HG02981 (cell line): Measurements from ENCODE around the gene SERAC1.
"Not testable (repeated sequence)": the region's sequence is repeated elsewhere in the genome, so short reads cannot be mapped to it uniquely, and the experiment has no call there.

Experiments
- ATAC-seq: cut with Tn5 transposase; IDR thresholded peaks from one replicate; pipeline ENCODE4 v1.9.1; 2021; ENCODE audit warnings: mild to moderate bottlenecking, moderate library complexity; ENCODE audit not compliant: unreplicated experiment

The SERAC1 gene

DNA sequence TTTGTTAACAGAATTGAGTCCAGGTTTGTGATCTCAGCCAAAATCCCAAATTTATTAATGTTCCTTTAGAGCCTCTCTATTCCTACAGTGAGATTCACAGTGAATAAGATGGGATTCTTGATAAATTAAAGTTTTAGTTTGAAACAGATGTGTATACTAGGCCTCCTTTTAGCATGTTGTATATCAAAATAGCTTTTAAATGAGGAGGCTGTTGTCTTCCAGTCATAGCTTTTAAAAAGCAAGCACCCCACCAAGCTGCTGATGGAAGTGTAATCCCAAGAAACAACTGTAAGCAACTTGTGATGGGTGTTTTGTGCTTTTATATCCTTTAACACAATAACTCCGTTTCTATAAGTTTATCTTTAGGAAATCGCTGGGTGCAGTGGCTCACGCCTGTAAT is 7.0 kb upstream of the SERAC1 start:
- ATAC-seq, result no peak

DNA sequence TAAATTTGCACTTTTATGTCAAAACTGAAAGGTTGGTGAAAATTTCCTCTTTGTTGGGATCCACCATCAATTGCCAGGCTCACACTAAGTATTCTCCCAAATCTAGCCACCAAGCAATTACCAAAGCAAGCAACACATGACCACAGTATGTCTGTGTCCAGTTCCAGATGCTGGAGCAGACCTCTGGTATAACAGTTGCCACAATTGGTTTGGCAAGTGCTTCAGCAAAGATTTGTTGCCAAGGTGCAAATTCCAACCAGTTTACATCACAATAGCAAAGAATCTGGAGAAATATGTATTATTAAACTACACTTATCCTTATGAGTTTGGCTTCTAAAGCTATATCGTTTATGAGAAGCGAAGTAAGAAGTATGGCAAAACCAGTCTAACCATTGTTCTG is 6.5 kb upstream of the SERAC1 start:
- no peak for ATAC-seq

DNA sequence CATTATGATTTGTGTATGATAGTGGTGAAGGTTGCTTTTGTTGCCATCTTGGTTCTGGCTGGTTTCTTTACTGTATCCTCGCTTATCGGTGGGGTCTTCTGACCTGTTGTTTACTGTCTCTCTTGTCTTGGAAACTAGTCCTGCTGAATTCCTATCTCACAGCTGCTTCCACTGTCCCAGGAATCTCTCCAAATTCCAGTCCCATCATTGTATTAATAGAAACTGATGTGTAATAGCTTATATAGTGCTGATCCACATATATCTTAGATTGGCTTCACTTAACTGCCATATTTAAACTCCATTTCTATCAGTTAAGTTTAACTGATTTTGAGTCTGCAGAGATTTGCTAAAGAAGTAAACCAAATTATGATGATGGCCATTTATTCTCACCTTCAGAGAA is 6.0 kb upstream of the SERAC1 start:
- ATAC-seq, result no peak

- ATAC-seq, result no peak
Observed at GRCh38 chr6:158172001-158172400, 3.9 kb upstream of the SERAC1 start.

GRCh38 chr6:158170656-158171081 is 2.6 kb upstream of the SERAC1 start:
- ATAC-seq, result no peak

- not testable (repeated sequence) for ATAC-seq
Observed at GRCh38 chr6:158169634-158170033, 1.6 kb upstream of the SERAC1 start.

GRCh38 chr6:158165919-158166416 is 2.1 kb downstream of the SERAC1 start:
- no peak for ATAC-seq

- ATAC-seq, result no peak
Observed at GRCh38 chr6:158164579-158165170, 3.4 kb downstream of the SERAC1 start.

- ATAC-seq, result no peak
Observed at GRCh38 chr6:158161566-158162254, 6.4 kb downstream of the SERAC1 start.

- ATAC-seq, result no peak
Observed at GRCh38 chr6:158160932-158161539, 7.0 kb downstream of the SERAC1 start.

GRCh38 chr6:158158748-158159147 is 9.3 kb downstream of the SERAC1 start:
- ATAC-seq, result no peak

GRCh38 chr6:158158123-158158522 is 9.9 kb downstream of the SERAC1 start:
- ATAC-seq, result no peak

DNA sequence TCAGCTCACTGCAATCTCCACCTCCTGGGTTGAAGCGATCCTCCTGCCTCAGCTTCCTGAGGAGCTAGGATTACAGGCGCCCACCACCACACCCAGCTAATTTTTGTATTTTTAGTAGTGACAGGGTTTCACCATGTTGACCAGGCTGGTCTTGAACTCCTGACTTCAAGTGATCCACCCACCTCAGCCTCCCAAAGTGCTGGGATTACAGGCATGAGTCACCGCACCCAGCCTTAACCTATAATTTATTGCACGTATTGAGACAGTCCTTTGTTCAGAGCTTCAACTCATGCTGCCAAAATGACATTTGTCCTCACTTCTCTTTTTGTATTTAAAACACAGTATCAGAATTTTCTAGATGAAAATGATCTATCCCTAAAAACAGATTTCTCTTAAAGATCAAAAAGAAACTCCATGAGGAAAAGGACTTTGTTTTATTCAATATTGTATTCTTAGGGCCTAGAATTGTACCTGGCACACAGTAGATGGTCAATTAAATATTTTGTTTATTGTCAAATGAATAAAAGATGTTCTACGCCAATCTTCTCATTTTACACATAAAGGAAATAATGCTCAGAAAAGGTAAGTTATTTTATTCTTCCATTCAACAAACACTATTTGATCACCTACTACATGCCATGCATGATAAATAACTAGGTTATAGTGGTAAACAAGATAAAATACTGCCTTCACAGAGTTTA is 10.8 kb downstream of the SERAC1 start:
- ATAC-seq, result no peak

DNA sequence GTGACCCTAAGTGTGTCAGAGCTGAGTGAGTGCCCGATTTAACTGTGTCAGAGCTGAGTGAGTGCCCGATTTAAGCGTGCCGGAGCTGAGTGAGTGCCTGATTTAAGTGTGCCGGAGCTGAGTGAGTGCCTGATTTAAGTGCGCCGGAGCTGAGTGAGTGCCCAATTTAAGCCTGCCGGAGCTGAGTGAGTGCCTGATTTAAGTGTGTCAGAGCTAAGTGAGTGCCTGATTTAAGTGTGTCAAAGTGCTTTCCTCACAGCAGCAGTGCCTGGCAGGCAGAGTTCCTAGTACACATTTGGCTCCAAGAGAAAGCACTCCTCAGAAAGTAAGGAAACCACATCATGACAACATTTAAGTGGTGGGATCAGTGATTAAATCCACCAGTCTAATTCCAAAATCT is 13.2 kb downstream of the SERAC1 start:
- ATAC-seq, result no peak

DNA sequence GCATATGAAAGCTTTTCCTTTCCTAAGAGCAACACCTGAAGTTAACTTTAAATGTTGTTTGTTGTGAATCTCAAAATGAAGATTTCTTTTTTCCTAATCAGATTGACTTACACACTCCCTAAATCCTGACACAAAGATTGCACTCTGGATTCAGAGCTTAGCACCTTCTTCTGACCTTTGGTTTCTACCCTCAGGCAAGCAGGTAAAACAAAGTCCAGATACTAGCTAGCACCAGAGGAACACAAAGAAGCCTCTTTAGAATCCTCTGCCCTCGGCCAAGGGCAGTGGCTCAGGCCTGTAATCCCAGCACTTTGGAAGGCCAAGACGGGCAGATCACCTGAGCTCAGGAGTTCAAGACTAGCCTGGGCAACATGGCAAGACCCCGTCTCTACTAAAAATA is 14.5 kb downstream of the SERAC1 start:
- ATAC-seq, result no peak

DNA sequence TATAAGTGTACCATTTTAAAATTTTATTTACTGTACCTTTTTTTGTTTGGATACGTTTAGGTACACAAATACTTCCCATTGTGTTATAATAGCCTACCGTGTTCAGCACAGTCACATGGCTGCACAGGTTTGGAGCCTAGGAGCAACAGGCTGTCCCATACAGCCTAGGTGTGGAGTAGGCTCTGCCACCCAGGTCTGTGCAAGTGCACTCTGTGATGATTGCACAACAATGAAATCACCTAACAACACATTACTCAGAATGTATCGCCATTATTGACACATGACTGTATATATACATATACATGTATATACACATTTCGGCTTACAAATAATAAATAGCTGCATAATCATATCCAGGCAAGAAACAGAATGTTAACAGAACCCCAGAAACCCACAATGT is 15.4 kb downstream of the SERAC1 start:
- ATAC-seq, result no peak

GRCh38 chr6:158152025-158152424 is 16.0 kb downstream of the SERAC1 start:
- ATAC-seq, result not testable (repeated sequence)

DNA sequence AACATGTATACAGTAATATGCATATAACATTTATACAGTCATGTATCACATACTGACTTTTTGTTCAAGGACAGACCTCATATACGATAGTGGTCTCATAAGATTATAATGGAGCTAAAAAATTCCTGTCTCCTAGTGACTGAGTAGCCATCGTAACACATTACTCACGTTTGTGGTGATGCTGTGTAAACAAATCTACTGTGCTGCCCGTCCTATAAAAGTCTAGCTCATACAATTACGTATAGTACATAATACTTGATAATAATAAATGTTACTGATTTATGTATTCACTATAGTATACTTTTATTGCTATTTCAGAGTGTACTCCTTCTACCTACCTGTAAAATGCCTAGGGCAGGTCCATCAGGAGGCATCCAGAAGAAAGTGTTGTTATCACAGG is 17.4 kb downstream of the SERAC1 start:
- ATAC-seq, result no peak

DNA sequence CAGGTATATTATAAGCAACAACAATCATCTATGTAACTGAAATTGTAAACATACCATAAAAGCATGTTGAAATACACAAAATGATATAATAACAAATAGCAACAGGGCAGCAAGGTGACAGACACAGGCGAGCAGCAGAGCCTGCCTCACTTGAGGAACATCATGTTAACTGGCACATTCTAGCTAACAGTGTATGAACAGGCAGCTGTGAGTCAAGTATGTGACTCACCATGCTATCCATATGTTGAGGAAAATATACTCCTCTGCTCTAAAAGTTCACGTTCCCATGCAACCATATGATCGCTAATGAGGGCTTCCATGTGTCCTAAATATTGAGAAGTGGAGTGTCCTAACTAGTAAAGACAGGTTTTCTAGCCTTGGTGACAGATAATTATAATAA is 18.4 kb downstream of the SERAC1 start:
- ATAC-seq, result no peak

DNA sequence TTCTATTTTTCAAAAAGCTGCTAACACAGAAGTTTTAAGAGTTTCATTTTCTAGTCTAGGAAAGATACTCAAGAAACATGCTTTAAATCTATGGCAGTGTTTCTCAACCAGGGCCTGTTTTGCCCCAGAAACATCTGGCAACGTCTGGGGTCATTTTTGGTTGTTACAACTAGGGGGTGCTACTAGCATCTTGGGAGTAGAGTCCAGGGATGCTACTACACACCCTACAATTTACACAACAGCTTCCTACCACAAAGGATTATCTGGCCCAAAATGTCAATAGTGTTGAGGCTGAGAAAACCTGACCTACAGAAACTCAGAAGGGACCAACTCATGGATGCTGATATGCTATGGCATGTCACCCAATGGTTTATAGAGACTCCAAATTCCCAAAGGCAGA is 24.4 kb downstream of the SERAC1 start:
- ATAC-seq, result no peak

GRCh38 chr6:158142789-158143188 is 25.3 kb downstream of the SERAC1 start:
- no peak for ATAC-seq

GRCh38 chr6:158131926-158132325 is 36.1 kb downstream of the SERAC1 start:
- ATAC-seq, result peak; percentile 59
